Measurements from ENCODE around the gene ZNF362. TPM values are rescaled to one million over a fixed set of nuclear protein-coding genes. Genes with fewer than 3 reads are reported as not detected.

The ZNF362 gene
- total RNA-seq, 1 donor from 2014 or later = 14.0 TPM

DNA sequence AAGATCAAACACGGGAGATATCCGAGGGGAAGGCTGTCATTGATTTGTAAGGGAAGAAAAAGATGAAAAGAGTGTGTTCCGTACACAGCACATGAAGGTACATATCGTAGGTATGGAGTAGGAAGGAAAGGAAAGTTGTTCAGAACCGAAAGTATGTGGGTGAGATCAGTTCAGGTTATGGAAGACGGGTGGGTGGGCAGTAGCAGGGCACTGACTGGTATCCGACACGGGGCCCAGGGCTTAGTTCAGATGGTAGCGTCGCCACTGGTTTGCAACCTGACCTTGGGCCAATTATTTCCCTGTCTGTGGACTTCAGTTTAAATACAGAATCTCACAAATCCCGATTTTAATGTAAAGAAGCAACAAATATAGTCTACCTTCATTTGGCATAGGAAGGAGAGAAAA is 92.4 kb downstream of the ZNF362 start:
- ATAC-seq = no peak

GRCh38 chr1:33349081-33349759 is 92.9 kb downstream of the ZNF362 start:
- ATAC-seq = peak; percentile 39

DNA sequence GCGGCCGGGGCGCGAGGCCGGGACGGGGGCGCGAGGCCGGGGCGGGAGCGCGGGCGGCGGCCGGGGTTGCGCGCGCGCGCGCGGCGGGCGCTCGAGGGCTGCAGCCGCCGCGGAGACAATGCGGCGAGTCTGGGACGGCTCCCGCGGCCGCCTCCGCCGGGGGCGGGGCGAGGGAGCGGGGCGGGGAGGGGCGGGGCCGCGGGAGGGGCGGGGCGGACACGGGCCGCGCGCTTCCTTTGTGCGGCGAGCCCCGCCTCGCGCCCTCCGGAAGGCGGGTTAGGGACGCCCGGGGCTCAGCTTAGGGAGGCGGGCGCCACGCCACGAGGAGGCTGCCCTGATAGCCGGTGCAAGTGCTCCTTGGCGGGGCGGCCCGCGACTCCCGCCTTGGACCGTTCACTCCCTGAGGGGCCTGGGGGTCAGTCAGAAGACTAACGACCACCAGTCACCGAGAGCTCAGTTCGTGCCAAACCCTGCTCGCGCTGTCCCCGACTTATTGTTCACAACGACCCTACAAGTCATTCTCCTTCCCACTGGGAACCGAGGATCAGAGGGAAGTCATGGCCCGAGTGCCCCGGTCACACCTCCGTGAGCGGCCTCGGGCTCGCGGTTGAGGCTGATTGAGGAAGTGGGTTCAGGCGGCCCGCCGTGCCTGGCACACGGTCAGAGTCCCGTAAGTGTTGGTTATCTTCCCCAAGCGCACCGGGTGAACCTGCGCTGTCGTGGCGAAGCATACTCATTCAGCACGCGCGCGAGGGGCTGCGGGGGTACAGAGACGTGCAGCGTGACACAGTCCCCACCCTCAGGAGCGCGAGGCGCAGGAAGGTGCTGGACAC is 93.7 kb downstream of the ZNF362 start:
- peak; percentile 94 for ATAC-seq

Other genes with a start within 250 kb of the ZNF362 start
- 164 TPM for gene AK2, start 219.6 kb upstream of the ZNF362 start, total RNA-seq
- gene AZIN2, start 175.3 kb upstream of the ZNF362 start, total RNA-seq = 1.4 TPM
- gene TRIM62, start 74.4 kb upstream of the ZNF362 start, total RNA-seq = 3.9 TPM
- gene A3GALT2, start 64.6 kb downstream of the ZNF362 start, total RNA-seq = not detected
- 28.6 TPM for gene PHC2, start 174.6 kb downstream of the ZNF362 start, total RNA-seq
- 2.4 TPM for gene ZSCAN20, start 216.2 kb downstream of the ZNF362 start, total RNA-seq